Endothelial cell of umbilical vein (primary cell): Measurements from ENCODE around the gene ZNF516. TPM values are rescaled to one million over a fixed set of nuclear protein-coding genes. Genes with fewer than 3 reads are reported as not detected.

Source experiments
- BruUV-seq: library from RNA; stranded (reverse); fragments of 400-500 nt; replicated peaks from 2 replicates; lab custom pipeline; 2021; lab: Mats Ljungman, UMichigan
- CTCF ChIA-PET: fragments of 300-600, 350-600 bp; sonication (Branson Sonifier 250); formaldehyde crosslinking; loops from one replicate; lab custom pipeline; 2021; ENCODE audit warnings: antibody characterized with exemption, inconsistent platforms; lab: Charles Lee
- POLR2A ChIA-PET: fragments of 300-600, 350-600 bp; sonication (Branson Sonifier 250); formaldehyde crosslinking; loops from one replicate; lab custom pipeline; 2021; ENCODE audit warnings: antibody characterized with exemption, inconsistent platforms; lab: Charles Lee
- DNase-seq: peaks from one replicate; pipeline ENCODE4 v3.0.0-alpha.2; 2011; ENCODE audit warnings: low read depth, low spot score
- FAIRE-seq: peaks from 2 replicates; lab custom pipeline; 2011; peaks lifted over from hg19 to GRCh38; lab: Jason Lieb, UNC
- H2AFZ ChIP-seq: 2 replicates; pipeline ENCODE4 v1.6.0; 2012; ENCODE audit warnings: low read depth, low read length, control low read depth, inconsistent platforms
- H3K27ac ChIP-seq: 2 replicates; pipeline ENCODE4 v1.5.1; 2011; ENCODE audit warnings: low read depth, mild to moderate bottlenecking, control low read depth, low read length, moderate library complexity; ENCODE audit not compliant: insufficient read depth
- H3K27me3 ChIP-seq, 2 experiments: 2 replicates each; pipeline versions ENCODE4 v1.6.0 to v1.6.1; 2011; ENCODE audit warnings: low read length in 2 of 2, mixed read lengths in 1 of 2; ENCODE audit not compliant: control insufficient read depth in 2 of 2, insufficient read depth in 2 of 2
- H3K36me3 ChIP-seq, 2 experiments: 2 replicates in 1 of 2; 3 replicates in 1 of 2; pipeline ENCODE4 v1.5.1; 2011; ENCODE audit warnings: low read length in 2 of 2, mild to moderate bottlenecking in 1 of 2, moderate library complexity in 1 of 2; ENCODE audit not compliant: control insufficient read depth in 2 of 2, insufficient read depth in 2 of 2; ENCODE audit errors: extremely low read depth in 1 of 2
- H3K4me1 ChIP-seq: 3 replicates; pipeline ENCODE4 v1.5.1; 2011; ENCODE audit warnings: mild to moderate bottlenecking, low read length; ENCODE audit not compliant: control insufficient read depth, insufficient read depth; ENCODE audit errors: extremely low read depth
- H3K4me2 ChIP-seq: 2 replicates; pipeline ENCODE4 v1.6.1; 2011; ENCODE audit warnings: low read length, control low read depth, mixed read lengths; ENCODE audit not compliant: insufficient read depth
- H3K4me3 ChIP-seq, 3 experiments: fragments of 200-600 bp in 1 of 3; sonication (generic), shearing (Covaris generic) in 1 of 3; replicated peaks in 1 of 3; 2 replicates each; pipeline ENCODE4 v1.5.1; 2011 to 2016; ENCODE audit warnings: control low read depth in 3 of 3, low read length in 3 of 3, mild to moderate bottlenecking in 2 of 3, inconsistent platforms in 1 of 3, low read depth in 1 of 3, moderate library complexity in 1 of 3; ENCODE audit not compliant: insufficient read depth in 1 of 3
- H3K79me2 ChIP-seq: 2 replicates; pipeline ENCODE4 v1.6.0; 2012; ENCODE audit warnings: low read length, inconsistent platforms; ENCODE audit not compliant: control insufficient read depth, insufficient read depth
- H3K9ac ChIP-seq: replicated peaks from 2 replicates; pipeline ENCODE3; 2011; ENCODE audit warnings: low read length, control low read depth; ENCODE audit not compliant: insufficient read depth; ENCODE audit errors: extremely low read depth
- H3K9me1 ChIP-seq: replicated peaks from 3 replicates; pipeline ENCODE4 v1.6.0; 2011; ENCODE audit warnings: mild to moderate bottlenecking, low read length; ENCODE audit not compliant: control insufficient read depth, insufficient read depth; ENCODE audit errors: extremely low read depth
- H3K9me3 ChIP-seq: replicated peaks from 2 replicates; pipeline ENCODE4 v1.5.1; 2012; ENCODE audit warnings: low read length, inconsistent platforms; ENCODE audit not compliant: control insufficient read depth, insufficient read depth
- H4K20me1 ChIP-seq: replicated peaks from 2 replicates; pipeline ENCODE3; 2011; ENCODE audit warnings: mild to moderate bottlenecking, low read length; ENCODE audit not compliant: control insufficient read depth, insufficient read depth; ENCODE audit errors: extremely low read depth
- EZH2 ChIP-seq: IDR thresholded peaks from 2 replicates; pipeline ENCODE4 v1.6.1; 2012; ENCODE audit warnings: borderline replicate concordance, low read depth, mild to moderate bottlenecking, moderate library complexity, low read length, inconsistent platforms; ENCODE audit not compliant: severe bottlenecking
- FOS ChIP-seq: IDR thresholded peaks from 2 replicates; pipeline ENCODE4 v1.6.1; 2011; ENCODE audit warnings: mild to moderate bottlenecking, low read length, moderate library complexity, borderline replicate concordance; ENCODE audit not compliant: insufficient read depth
- GATA2 ChIP-seq: IDR thresholded peaks from 2 replicates; pipeline ENCODE4 v1.7.0; 2011; ENCODE audit warnings: low read depth, mild to moderate bottlenecking, moderate library complexity, mixed read lengths, low read length; ENCODE audit not compliant: insufficient read length, insufficient read depth
- JUN ChIP-seq: IDR thresholded peaks from 2 replicates; pipeline ENCODE4 v1.6.1; 2011; ENCODE audit warnings: borderline replicate concordance, low read depth; ENCODE audit not compliant: insufficient read length, insufficient read depth
- MYC ChIP-seq: IDR thresholded peaks from one replicate; pipeline ENCODE4 v1.6.1; 2011; ENCODE audit warnings: mild to moderate bottlenecking, low read depth, low read length
- POLR2A ChIP-seq: IDR thresholded peaks from 2 replicates; pipeline ENCODE4 v1.6.1; 2012; ENCODE audit warnings: low read depth, mild to moderate bottlenecking, control low read depth, low read length
- POLR2AphosphoS5 ChIP-seq: IDR thresholded peaks from 2 replicates; pipeline ENCODE4 v1.6.1; 2012; ENCODE audit warnings: low read depth, mild to moderate bottlenecking, control low read depth, low read length, moderate library complexity; ENCODE audit not compliant: insufficient read depth
- dilution Hi-C: fragments of 300-500 bp; cut with MboI; formaldehyde crosslinking; loops from one replicate; pipeline ENCODE4 v1.15.0; 2019; ENCODE audit warnings: low sequenced_read_pairs; ENCODE audit not compliant: extremely low pct_ligation_motif_present
- intact Hi-C: fragments of 100-400 bp; cut with micrococcal nuclease; formaldehyde crosslinking; loops from one replicate; pipeline ENCODE4 v1.10.0; 2022
- polyA plus RNA-seq, 4 experiments: library from polyadenylated mRNA; depleted of rRNA in 3 of 4; stranded (reverse) in 3 of 4; unstranded in 1 of 4; fragments of >200 nt; gene quantifications; 2 replicates each; pipeline versions ENCODE4 v1.2.1 to v1.2.3, GENCODE V29; 2011 to 2012; ENCODE audit warnings: missing spikeins in 1 of 4
- total RNA-seq: library from RNA; stranded (reverse); gene quantifications from 2 replicates; pipeline ENCODE4 v1.2.3, GENCODE V29; 2021
- TF ChIP-seq, protein P1 (sequence below), 2 donors: IDR thresholded peaks; 1 replicate in 1 of 2; 2 replicates in 1 of 2; pipeline ENCODE4 v1.5.1; 2011; ENCODE audit warnings: low read length in 2 of 2, mild to moderate bottlenecking in 2 of 2, moderate library complexity in 2 of 2, control low read depth in 1 of 2, inconsistent platforms in 1 of 2, low read depth in 1 of 2; ENCODE audit not compliant: insufficient read depth in 1 of 2; ENCODE audit errors: extremely low read depth in 1 of 2
- TF ChIP-seq, protein P2 (sequence below): IDR thresholded peaks from 2 replicates; pipeline ENCODE4 v1.6.1; 2011; ENCODE audit not compliant: insufficient read depth, insufficient read length

ZNF516 gene
- total and polyA plus RNA-seq, 2 donors (not counting 3 experiments of a cell fraction or from before 2014, with no cell fraction given): 3.6 to 19.1 TPM

DNA sequence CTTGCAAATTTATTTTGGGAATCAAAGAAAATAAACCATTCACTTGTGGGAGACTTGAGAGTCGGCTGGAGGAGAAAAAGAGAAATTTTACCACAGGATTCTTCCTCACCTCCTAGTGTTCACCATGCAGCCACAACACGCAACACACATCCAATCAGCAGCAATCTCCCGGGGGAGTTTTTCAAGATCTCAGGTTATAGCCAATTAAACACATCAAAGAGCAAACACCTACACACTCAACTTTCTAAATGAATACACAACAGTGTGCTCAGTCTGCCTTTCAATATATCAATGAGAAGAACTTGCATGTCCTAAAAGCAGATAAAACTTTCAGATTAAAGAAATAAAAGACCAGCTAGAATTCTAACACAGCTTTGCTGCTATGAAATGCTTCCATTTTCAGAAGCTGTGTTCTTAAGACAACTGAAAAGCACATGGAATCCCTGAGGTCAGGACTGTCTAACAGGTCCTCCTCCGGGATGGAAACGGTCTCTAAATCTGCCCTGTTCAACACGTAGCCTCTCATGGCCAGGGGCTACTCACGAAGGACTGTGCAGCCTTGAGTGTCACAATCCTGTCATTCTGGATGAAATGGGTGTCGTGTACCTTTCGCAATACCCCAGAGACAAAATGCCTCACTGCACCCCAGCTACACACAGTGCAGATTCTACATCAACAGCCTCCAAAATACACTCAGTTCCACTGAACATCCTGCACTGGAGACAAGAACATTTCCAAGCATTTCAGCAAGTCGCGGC lies 84.2 kb downstream of the ZNF516 start:
- no peaks in the 10 kb centered on the region for H3K9me1 ChIP-seq
- intact Hi-C loops (no loop called here), dilution Hi-C loops (no loop called here)
- H3K4me1 ChIP-seq: no peaks in the 10 kb centered on the region
- ChIA-PET CTCF (interaction anchor here (1.8 kb wide), 1 partner anchor 12 kb away, joined by 6 read pairs; no protein-coding TSS in a partner anchor), POLR2A (no interaction called here)
- DNase-seq (no peak), FAIRE-seq (no peak)
- no peaks in the 10 kb centered on the region for H3K9me3 ChIP-seq
- H3K79me2 ChIP-seq: no peaks in the 10 kb centered on the region
- no peak overlapping the region for H3K9ac ChIP-seq
- TF ChIP-seq, protein P1, sequence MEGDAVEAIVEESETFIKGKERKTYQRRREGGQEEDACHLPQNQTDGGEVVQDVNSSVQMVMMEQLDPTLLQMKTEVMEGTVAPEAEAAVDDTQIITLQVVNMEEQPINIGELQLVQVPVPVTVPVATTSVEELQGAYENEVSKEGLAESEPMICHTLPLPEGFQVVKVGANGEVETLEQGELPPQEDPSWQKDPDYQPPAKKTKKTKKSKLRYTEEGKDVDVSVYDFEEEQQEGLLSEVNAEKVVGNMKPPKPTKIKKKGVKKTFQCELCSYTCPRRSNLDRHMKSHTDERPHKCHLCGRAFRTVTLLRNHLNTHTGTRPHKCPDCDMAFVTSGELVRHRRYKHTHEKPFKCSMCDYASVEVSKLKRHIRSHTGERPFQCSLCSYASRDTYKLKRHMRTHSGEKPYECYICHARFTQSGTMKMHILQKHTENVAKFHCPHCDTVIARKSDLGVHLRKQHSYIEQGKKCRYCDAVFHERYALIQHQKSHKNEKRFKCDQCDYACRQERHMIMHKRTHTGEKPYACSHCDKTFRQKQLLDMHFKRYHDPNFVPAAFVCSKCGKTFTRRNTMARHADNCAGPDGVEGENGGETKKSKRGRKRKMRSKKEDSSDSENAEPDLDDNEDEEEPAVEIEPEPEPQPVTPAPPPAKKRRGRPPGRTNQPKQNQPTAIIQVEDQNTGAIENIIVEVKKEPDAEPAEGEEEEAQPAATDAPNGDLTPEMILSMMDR (IDR thresholded peaks at IDR 0.05; ENCODE audit: extremely low read depth in 1 of 2, insufficient read depth in 1 of 2, low read depth in 1 of 2, low read length in 2 of 2): no peak
- TF ChIP-seq POLR2A (no peak), POLR2AphosphoS5 (no peak), JUN (no peak), EZH2 (no peak), GATA2 (no peak), FOS (no peak), MYC (no peak)
- TF ChIP-seq, protein P2, sequence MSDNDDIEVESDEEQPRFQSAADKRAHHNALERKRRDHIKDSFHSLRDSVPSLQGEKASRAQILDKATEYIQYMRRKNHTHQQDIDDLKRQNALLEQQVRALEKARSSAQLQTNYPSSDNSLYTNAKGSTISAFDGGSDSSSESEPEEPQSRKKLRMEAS: no peak
- H3K36me3 ChIP-seq: no peaks in the 10 kb centered on the region
- H3K4me2 ChIP-seq: no peak overlapping the region
- H3K27me3 ChIP-seq: no peaks in the 10 kb centered on the region
- H2AFZ ChIP-seq: no peak overlapping the region
- no peak overlapping the region for H3K27ac ChIP-seq
- BruUV-seq: no TSS peak
- H3K4me3 ChIP-seq: no peak overlapping the region
- no peaks in the 10 kb centered on the region for H4K20me1 ChIP-seq
